ENCODE measurements around the gene BCL11B. TPM values are rescaled to one million over a fixed set of nuclear protein-coding genes. Genes with fewer than 3 reads are reported as not detected.

The BCL11B gene
- total and polyA plus RNA-seq, 9 of the 15 experiments (the other 6 are each of a cell fraction or from before 2014, with no cell fraction given), result 0.09 TPM; not detected in 8

- no TSS peak for BruUV-seq (replicated peaks)
- WGBS (ENCODE audit: insufficient coverage, low coverage, missing lambda C conversion rate), result 0% methylated on average over 4 of the region's 6 CpGs
- FAIRE-seq (no peak), DNase-seq (ENCODE audit: extremely low read depth in 1 of 4, low spot score in 3 of 4) (no peak), ATAC-seq (no peak)
- Histone ChIP-seq H4K20me1 (replicated peaks; ENCODE audit: control insufficient read depth, insufficient read depth, low read length) (no peaks in the 10 kb centered on the region), H3K4me2 (ENCODE audit: insufficient read depth, low read length) (no peak overlapping the region), H3K27me3 (ENCODE audit: control insufficient read depth in 2 of 2, insufficient read depth in 2 of 2, low read length in 2 of 2) (peaks cover 5 to 28% of the 10 kb centered on the region in 2 experiments; a peak in 3 of 5 replicates), H3K36me3 (ENCODE audit: control insufficient read depth, insufficient read depth, low read length) (no peaks in the 10 kb centered on the region), H3K4me1 (replicated peaks in 1 of 2; ENCODE audit: control insufficient read depth in 2 of 2, insufficient read depth in 2 of 2, low read length in 2 of 2) (peaks cover 0 to 12% of the 10 kb centered on the region in 2 experiments; a peak in 2 of 5 replicates), H3K9ac (ENCODE audit: insufficient read depth in 1 of 2, low read depth in 2 of 2, low read length in 2 of 2) (no peak overlapping the region), H2AFZ (ENCODE audit: low read depth, low read length) (no peak overlapping the region), H3K79me2 (ENCODE audit: control insufficient read depth, insufficient read depth, low read length) (no peaks in the 10 kb centered on the region), H3K9me3 (replicated peaks; ENCODE audit: control insufficient read depth, insufficient read depth, low read depth, low read length) (no peaks in the 10 kb centered on the region), H3K4me3 (no peak overlapping the region), H3K9me1 (ENCODE audit: control insufficient read depth, insufficient read depth, low read length) (no peaks in the 10 kb centered on the region), H3K27ac (ENCODE audit: extremely low read depth, low read depth, low read length) (no peak overlapping the region)
- ChIA-PET POLR2A (interaction anchor here (1.0 to 1.1 kb wide), 2 partner anchors 11 to 41 kb away, joined by 3 to 4 read pairs; no protein-coding TSS in a partner anchor), CTCF (ENCODE audit: low intra/inter-chr PET ratio) (no interaction called here)
- in situ Hi-C loops (cut with MboI), result no loop called here
- TF ChIP-seq ZNF592 (IDR thresholded peaks at IDR 0.05) (no peak), ARID3A (IDR thresholded peaks at IDR 0.05; ENCODE audit: borderline replicate concordance, low read depth, low read length) (no peak), NCOA2 (IDR thresholded peaks at IDR 0.05; ENCODE audit: partially characterized antibody in 2 of 2) (no peak), ZNF512 (tag; IDR thresholded peaks at IDR 0.05) (no peak), ELK1 (CRISPR knock-in tag; IDR thresholded peaks at IDR 0.05) (no peak), CHCHD3 (CRISPR knock-in tag; IDR thresholded peaks at IDR 0.05) (no peak), KLF16 (IDR thresholded peaks at IDR 0.05) (no peak), ZNF75A (CRISPR knock-in tag; IDR thresholded peaks at IDR 0.05) (no peak), YBX1 (IDR thresholded peaks at IDR 0.05) (no peak), CTBP1 (IDR thresholded peaks at IDR 0.05; ENCODE audit: borderline replicate concordance) (no peak), HIVEP1 (CRISPR knock-in tag; IDR thresholded peaks at IDR 0.05) (no peak)
- intact Hi-C loops (cut with micrococcal nuclease), result no loop called here
Observed at GRCh38 chr14:99278836-99279235, 6.8 kb upstream of the BCL11B start.
